Kidney capillary endothelial cell (primary cell): ENCODE data around the gene TMEM258.

Experiments
- DNase-seq: peaks from one replicate; pipeline ENCODE4 v3.0.0-alpha.2; 2018; ENCODE audit warnings: low spot score

The TMEM258 gene

GRCh38 chr11:61795876-61796526, 3.6 kb upstream of the TMEM258 start:
- DNase-seq = no peak

GRCh38 chr11:61795459-61795858, 3.1 kb upstream of the TMEM258 start:
- DNase-seq = no peak

GRCh38 chr11:61794579-61794978, 2.2 kb upstream of the TMEM258 start:
- no peak for DNase-seq

GRCh38 chr11:61793829-61794204, 1.4 kb upstream of the TMEM258 start:
- no peak for DNase-seq

GRCh38 chr11:61793083-61793828, 857 bp upstream of the TMEM258 start:
- no peak for DNase-seq

- peak; percentile 90 for DNase-seq
Observed at GRCh38 chr11:61791737-61792309, 576 bp downstream of the TMEM258 start.

- DNase-seq = peak; percentile 45
Observed at GRCh38 chr11:61787928-61788491, 4.4 kb downstream of the TMEM258 start.

- no peak for DNase-seq
Observed at GRCh38 chr11:61785837-61786402, 6.5 kb downstream of the TMEM258 start.

- no peak for DNase-seq
Observed at GRCh38 chr11:61784506-61784805, 7.9 kb downstream of the TMEM258 start.

GRCh38 chr11:61783717-61784505, 8.5 kb downstream of the TMEM258 start:
- DNase-seq = no peak

GRCh38 chr11:61782841-61783240, 9.6 kb downstream of the TMEM258 start:
- DNase-seq = no peak

- DNase-seq = no peak
Observed at GRCh38 chr11:61782299-61782698, 10.1 kb downstream of the TMEM258 start.

GRCh38 chr11:61781585-61781984, 10.8 kb downstream of the TMEM258 start:
- DNase-seq = no peak

GRCh38 chr11:61780581-61781162, 11.7 kb downstream of the TMEM258 start:
- DNase-seq = no peak

GRCh38 chr11:61779666-61780525, 12.5 kb downstream of the TMEM258 start:
- DNase-seq = no peak

GRCh38 chr11:61778920-61779650, 13.3 kb downstream of the TMEM258 start:
- no peak for DNase-seq

GRCh38 chr11:61778357-61778886, 14.0 kb downstream of the TMEM258 start:
- DNase-seq = no peak

- DNase-seq = no peak
Observed at GRCh38 chr11:61777234-61778090, 14.9 kb downstream of the TMEM258 start.

- peak; percentile 60 for DNase-seq
Observed at GRCh38 chr11:61776561-61777075, 15.8 kb downstream of the TMEM258 start.
